HG02610 (cell line): ENCODE data around the gene NDOR1.

Source experiments
- ATAC-seq: cut with Tn5 transposase; IDR thresholded peaks from one replicate; pipeline ENCODE4 v1.9.1; 2021; ENCODE audit warnings: mild to moderate bottlenecking, moderate library complexity; ENCODE audit not compliant: unreplicated experiment

NDOR1 gene

DNA sequence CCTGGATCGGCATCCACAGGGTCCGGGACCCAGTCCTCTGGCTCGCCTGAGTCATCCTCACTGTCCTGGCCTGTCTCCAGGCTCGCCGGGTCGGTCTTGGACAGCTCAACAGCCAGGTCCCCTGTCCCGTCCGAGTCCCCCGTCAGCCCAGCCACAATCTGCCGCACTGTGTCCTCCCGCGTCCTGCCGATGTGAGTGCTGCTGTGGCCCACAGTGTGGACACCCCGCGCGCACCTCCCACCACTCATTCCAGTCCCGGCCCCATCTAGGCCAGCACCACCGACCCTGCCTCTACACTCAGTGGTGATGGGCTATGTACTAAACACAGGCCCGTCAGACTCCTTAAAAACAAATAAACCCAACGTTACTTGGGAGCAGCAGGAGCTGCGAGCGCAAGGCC is 23.8 kb upstream of the NDOR1 start:
- no peak for ATAC-seq

DNA sequence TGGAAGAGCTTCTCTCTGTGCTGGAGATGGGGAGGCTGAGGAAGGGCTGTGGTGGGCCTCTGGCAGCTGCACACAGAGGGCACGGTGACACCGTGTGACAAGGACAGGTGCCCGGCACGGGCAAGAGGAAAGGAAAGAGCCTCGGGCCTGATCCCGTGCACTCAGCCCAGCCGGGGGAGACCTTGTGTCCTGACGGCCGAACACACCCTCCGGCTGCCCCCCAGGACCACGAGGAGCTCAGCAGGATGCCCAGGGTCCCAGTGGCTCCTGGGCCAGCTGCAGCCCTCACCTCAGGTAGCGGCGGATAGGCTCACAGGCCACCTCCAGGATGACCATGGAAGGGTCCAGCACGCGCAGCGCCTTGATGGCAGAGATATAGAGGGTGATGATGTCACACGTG is 22.7 kb upstream of the NDOR1 start:
- no peak for ATAC-seq

DNA sequence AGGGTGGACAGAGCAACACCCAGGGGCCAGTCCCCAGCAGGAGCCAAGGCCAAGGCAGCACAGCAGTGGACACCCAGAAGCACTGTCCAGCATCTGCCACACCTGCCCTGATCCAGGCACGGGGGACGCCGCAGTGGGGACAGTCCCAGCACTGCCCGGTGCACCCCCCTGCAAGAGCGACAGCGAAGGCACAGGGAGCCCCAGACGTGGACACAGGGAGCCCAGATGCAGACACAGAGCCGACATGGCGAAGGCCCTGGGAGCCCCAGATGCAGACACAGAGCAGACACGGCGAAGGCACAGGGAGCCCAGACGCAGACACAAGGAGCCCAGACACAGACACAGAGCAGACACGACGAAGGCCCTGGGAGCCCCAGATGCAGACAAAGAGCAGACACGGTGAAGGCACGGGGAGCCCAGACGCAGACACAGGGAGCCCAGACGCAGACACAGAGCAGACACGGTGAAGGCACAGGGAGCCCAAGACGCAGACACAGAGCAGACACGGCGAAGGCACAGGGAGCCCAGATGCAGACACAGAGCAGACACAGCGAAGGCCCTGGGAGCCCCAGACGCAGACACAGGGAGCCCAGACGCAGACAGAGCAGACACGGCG is 21.4 kb upstream of the NDOR1 start:
- no peak for ATAC-seq

- no peak for ATAC-seq
These were observed 20.4 kb upstream of the NDOR1 start for GRCh38 chr9:137184881-137185660.

GRCh38 chr9:137185921-137186320 is 19.6 kb upstream of the NDOR1 start:
- ATAC-seq, result no peak

DNA sequence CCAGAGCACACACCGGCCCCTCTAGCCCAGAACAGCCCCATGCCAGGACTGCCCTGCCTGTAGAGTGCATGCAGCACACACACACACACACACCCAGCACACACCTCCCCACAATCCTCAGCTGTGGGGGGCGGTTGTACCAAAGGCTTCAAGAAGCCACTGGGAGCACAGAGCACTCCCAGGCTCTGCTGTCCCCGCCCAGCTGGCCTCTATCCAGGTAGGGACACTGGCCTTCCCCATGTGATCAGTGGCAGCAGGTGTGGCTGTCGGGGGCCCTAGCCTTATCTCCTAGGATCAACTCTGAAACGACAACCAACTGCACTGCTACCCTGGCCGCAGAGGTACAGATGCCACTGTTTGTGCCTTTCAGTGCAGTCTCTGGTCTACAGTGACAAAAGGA is 19.1 kb upstream of the NDOR1 start:
- no peak for ATAC-seq

- no peak for ATAC-seq
These were observed 18.1 kb upstream of the NDOR1 start for GRCh38 chr9:137187386-137187785.

- ATAC-seq, result no peak
These were observed 17.4 kb upstream of the NDOR1 start for GRCh38 chr9:137188086-137188489.

- peak; percentile 70 for ATAC-seq
These were observed 16.8 kb upstream of the NDOR1 start, which contains the start of the genes ANAPC2 and SSNA1 for GRCh38 chr9:137188490-137189296. ANAPC2 (minus strand) TSS chr9:137188560; CDS start chr9:137188532, 28 bp downstream. SSNA1 (plus strand) TSS chr9:137188676; CDS start chr9:137188727, 51 bp downstream.

DNA sequence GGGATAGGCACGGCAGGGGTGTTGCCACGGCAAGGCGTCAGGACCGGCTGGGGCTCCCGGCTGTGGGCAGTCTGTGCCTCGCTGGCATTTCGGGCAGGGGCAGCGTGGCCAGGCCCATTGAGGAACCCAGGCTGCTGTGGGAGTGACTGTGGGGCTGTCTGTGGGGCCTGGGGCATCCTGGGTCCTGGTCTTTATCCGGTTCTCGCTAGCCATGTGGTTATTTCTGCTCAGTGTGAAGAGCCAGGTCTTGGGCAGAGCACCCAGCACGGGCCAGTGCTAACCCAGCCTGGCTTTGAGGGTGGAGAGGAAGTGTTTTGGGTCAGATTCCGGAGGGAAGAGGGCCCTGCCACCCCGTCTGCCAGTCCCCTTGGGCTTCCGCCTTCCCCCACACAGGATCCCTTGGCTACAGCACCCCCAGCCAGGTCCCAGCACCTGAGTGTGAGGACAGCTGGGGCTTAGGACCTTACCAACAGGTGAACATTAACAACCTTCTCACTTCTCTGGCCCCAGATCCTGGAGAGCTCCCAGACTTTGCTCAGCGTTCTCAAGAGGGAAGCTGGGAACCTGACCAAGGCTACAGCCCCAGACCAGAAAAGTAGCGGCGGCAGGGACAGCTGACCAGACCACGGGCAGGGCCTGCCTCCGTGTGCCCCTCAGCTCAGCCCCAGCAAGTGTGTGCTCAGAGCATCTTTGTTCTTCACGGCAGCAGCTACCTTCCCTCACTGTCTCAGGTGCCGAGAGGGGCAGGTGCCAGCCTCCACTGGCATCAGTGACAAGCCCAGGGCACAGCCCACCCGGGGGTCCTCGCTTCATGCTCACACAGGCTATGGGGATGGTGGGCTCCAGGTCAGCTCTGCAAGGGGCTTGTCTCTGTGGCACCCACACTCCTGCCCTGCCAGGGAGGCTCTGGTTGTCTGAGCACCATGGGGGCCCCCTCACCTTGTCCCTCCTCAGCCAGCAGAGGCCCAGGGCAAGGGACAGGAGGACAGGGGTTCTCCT is 15.9 kb upstream of the NDOR1 start:
- no peak for ATAC-seq

GRCh38 chr9:137190315-137190856 is 15.1 kb upstream of the NDOR1 start:
- no peak for ATAC-seq

GRCh38 chr9:137191245-137191644 is 14.3 kb upstream of the NDOR1 start:
- ATAC-seq, result no peak

GRCh38 chr9:137191691-137192447 is 13.6 kb upstream of the NDOR1 start:
- ATAC-seq, result no peak

GRCh38 chr9:137192448-137192780 is 13.1 kb upstream of the NDOR1 start:
- ATAC-seq, result no peak

- ATAC-seq, result no peak
These were observed 12.6 kb upstream of the NDOR1 start for GRCh38 chr9:137192859-137193258.

- ATAC-seq, result no peak
These were observed 11.7 kb upstream of the NDOR1 start for GRCh38 chr9:137193771-137194170.

DNA sequence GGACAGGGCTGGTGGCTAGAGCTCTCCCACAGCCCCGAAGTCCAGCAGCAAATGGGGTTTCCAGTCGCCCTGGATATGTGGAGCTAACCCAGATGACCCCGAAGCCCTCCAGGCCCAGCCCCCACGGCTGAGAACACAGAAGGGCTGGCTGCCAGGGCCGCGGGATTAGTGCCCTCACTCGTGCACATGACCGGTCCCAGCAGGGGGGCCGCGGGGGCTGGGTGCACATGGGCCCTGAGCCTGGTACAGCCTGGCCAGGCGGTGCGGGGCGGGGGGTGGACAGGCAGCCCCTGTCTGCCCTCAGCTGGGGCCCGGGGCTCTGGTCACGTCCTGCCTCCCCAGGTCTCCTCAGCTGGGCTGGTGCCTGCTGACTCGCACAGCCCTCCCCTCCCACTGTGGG is 11.1 kb upstream of the NDOR1 start:
- no peak for ATAC-seq

GRCh38 chr9:137194909-137195308 is 10.6 kb upstream of the NDOR1 start:
- ATAC-seq, result no peak

GRCh38 chr9:137195525-137196220 is 9.8 kb upstream of the NDOR1 start:
- ATAC-seq, result no peak
